Effector CD4-positive, alpha-beta T cell (primary cell): Measurements from ENCODE around the gene ZC3H4.
A peak's percentile ranks its signal among the peaks of the same experiment; 100 is the strongest.
"Not testable (repeated sequence)": the region's sequence is repeated elsewhere in the genome, so short reads cannot be mapped to it uniquely, and the experiment has no call there.

Source experiments
- DNase-seq: peaks from one replicate; pipeline ENCODE4 v3.0.0-alpha.2; 2020

The ZC3H4 gene

DNA sequence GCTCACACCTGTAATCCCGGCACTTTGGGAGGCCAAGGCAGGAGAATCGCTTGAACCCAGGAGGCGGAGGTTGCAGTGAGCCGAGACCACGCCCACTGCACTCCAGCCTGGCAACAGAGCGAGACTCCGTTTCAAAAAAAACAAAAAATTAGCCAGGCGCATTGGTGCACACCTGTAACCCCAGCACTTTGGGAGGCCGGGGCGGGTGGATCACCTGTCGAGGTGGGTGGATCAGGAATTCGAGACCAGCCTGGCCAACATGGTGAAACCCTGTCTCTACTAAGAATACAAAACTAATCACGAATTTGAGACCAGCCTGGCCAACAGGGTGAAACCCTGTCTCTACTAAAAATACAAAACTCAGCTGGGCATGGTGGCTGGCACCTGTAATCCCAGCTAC is 35.2 kb downstream of the ZC3H4 start:
- not testable (repeated sequence) for DNase-seq

DNA sequence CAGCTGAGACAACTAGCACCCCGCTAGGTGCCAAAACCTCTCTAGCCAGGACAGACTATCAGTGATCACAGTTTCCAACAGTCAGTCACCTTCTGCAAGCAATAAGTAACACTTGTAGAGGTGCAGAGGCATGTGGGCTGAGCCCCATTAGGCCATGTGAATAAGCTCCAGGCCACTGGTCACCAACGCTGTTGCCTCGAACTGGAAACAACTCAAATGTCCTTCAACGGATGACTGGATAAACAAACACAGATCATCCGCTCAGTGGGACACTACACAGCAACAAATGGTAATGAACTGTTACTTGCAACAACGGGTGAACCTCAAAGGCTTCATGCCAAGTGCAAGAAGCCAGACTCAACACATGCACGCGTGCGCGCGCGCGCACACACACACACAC is 37.6 kb downstream of the ZC3H4 start:
- no peak for DNase-seq

DNA sequence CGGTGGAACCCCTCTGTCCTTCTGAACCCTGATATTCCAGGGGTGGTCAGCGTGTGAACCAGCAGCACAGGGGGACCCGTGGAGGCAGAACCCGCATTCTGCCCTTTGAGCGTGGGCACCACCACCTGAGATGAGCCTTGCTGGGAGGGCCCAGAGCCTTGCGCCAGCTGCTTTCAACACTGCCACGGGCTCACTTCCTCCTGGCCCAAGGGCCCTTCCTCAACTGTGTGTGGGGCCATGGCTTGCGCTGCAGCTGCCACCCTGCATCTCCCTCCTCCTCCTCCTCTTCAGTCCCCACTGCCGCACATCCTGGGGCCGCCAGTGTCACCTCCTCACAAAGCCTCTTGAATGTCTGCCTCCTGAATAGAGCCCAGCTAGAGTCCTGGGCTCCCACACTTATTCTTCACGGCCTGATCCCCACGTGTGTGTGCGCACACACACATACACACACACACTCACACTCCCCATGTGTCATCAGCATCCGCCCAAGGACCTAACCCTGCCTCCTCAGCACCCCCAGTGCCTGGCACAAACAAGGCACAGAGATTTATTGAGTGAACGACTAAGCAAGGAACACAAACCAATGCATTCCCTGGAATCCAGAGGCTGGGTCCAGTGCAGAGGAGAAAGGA is 38.3 kb downstream of the ZC3H4 start:
- no peak for DNase-seq

DNA sequence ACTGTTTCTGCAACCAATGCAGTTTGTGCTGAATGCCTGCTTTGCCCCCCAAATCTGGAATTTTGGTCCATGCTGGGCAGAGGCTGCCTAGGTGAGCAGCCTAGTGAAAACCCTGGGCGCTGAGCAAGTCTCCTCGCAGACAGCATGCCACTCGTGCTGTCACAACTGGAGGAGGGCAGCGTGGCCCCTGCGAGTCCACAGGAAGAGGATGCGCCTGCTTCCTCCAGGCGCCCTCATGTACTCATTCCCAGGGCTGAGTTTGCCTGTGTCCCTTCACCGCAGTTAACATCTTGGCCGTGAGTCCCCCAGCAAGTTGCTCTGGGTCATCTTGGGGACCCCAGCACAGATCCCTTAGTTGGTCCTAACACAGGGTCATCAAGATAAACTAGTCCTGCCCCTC is 39.0 kb downstream of the ZC3H4 start:
- no peak for DNase-seq

DNA sequence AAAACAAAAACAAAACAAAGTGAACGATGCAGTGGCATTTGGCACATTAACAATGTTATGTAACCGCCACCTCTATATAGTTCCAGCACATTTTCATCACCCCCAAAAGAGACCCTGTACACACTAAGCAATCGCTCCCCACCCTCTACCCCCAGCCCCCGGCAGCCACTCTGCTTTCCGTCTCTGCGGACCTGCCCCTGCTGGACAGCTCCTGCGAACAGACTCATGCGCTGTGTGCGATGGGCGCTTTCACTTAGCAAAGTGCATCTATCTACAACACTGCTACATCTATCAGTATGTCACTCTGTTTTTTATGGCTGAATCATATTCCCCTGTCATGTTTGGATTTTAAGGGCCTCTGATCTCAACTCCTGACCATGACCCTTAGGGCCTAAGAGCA is 40.0 kb downstream of the ZC3H4 start:
- DNase-seq: no peak

DNA sequence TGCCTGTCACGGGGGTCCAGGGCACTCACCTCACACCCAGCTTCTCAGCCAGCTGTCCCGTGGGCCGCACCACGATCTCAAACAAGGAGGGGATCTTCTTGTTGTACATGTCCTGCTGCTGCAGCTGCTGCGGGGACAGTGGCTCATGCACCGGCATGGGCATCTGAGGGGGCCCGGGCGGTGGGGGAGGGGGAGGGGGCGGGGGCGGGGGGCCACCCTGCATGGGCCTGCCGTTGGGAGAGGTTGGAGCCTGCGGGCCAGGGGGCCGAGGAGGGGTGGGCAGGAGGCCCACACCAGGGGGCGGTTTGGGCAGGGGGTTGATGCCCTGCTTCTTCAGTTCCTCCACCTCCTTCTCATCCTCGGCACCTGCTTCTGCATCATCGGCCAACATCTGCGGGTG is 41.3 kb downstream of the ZC3H4 start:
- DNase-seq: no peak

DNA sequence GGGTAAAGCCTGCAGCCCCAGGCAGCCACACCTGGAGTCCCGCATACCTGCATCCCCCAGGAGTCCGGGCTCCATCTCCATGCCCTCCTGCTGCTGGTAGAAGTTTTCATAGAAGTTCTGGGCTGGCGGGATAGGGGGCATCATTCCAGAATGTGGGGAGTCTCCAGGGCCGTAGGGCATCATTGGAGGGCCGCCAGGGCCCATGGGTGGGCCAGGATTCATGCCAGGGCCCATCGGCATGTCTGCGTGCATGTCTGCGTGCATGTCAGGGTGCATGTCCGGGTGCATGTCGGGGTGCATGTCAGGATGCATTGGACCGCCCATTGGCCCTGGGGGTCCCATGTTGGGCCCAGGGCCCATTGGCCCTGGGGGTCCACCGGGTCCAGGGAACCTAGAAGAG is 41.8 kb downstream of the ZC3H4 start:
- no peak for DNase-seq

DNA sequence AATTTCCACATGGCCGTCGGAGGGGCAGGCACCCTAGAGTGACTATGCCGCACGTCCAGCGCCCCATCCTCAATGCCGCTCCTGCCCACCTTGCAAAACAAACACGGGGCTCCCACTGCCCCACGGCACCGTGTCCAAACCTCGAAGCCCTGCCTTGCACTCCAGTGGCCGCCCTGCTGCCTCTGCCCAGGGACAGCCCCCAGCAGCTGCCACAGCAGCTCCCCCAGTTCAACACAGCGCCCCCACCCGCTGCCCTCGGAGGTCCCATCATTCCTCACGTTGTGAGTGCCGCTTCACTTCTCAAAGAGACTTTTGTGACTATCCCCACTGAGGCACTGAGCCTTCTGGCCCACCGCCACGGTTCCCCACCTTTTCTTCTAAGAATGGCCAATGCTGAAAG is 42.8 kb downstream of the ZC3H4 start:
- no peak for DNase-seq

DNA sequence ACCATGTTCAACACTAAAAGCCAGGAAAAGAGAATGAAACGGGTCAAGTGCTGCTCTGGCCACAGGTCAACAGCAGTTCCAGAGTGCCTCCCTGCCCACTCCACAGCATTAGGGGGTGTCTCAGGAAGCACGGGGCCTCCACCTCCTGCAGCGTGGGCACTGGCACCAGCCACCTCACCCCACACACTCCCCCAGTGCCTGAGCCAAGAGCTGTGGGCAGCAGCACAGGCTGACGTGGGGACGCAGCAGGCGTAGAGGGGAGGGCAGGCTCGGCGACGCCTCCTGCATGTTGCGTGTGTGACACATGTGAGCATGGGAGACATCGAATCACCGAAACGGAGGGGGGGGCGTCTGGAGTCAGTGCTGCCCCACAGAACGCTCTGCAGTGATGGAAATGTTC is 43.8 kb downstream of the ZC3H4 start:
- DNase-seq: no peak

DNA sequence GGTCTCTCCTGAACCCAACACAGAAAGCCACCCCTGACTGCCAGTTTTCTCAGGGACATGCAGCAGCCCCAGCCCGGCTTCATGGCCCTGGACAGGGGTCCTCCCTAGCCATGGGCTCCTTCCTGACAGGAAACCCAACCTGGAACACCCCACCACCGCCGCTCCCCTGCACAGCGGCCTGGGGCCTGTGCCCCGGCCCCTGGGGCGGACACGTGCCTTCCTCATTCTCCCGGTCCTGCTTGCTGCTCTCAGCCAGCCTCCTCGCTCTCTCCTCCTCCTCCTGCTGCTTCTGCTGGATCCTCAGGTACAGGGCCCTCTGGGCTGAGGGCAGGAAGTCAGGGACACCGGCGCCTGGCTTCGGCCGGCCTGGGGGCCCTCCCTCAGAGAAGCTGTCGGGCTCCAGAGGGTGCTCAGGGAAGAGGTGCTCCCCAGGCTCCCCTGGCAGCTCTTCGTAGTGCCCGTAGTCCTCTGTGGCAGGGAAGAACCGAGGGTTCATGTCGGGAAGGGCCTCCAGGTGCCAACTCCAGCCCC is 44.6 kb downstream of the ZC3H4 start:
- no peak for DNase-seq

DNA sequence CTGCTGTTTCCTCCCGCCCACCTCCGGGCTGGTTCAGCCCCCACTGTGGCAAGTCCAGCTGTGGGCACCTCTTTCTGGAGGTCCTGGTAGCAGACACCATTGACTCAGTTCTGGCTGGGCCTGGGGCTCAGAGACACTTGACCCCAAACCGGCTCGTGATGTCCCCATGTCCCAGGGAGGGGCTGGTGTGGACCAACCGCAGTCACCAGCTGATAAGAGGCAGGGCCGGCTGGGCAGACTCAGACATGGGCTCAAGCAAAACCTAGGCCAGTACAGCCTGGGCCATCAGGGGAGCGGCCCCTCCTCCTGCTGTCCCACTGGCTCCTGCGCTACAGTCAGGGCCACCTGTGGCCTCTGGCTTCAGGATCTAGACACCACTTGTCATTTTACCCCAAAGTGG is 45.3 kb downstream of the ZC3H4 start:
- DNase-seq: no peak

DNA sequence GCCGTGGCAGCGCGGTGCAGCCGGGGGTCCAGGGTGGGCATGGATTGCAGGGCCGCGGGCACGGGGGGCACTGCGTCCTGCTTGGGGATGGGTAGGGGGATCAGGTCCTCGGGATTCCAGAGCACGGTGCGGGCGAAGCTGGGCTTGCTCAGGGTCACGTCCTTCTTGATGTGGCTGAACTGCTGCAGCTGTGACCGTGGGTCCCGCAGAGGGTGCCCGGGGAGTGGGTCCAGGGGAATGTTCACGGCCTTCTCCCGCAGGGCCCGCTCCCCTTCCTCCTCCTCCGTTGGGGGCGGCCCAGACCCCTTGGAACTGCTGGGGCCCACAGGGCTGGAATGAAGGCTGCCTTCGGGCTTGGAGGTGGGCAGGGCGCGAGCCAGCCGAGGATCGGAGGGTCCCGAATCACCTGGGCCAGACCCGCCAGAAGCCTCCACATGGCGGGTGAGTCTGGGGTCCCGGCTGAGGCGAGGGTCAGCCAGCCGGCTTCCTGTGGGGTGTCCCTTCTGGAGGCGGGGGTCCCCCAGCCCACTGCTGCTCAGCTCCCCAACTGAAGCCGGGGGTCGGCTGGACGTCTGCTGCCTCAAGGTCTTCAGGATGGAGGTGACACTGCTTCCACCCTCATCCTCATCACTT is 46.2 kb downstream of the ZC3H4 start:
- no peak for DNase-seq

DNA sequence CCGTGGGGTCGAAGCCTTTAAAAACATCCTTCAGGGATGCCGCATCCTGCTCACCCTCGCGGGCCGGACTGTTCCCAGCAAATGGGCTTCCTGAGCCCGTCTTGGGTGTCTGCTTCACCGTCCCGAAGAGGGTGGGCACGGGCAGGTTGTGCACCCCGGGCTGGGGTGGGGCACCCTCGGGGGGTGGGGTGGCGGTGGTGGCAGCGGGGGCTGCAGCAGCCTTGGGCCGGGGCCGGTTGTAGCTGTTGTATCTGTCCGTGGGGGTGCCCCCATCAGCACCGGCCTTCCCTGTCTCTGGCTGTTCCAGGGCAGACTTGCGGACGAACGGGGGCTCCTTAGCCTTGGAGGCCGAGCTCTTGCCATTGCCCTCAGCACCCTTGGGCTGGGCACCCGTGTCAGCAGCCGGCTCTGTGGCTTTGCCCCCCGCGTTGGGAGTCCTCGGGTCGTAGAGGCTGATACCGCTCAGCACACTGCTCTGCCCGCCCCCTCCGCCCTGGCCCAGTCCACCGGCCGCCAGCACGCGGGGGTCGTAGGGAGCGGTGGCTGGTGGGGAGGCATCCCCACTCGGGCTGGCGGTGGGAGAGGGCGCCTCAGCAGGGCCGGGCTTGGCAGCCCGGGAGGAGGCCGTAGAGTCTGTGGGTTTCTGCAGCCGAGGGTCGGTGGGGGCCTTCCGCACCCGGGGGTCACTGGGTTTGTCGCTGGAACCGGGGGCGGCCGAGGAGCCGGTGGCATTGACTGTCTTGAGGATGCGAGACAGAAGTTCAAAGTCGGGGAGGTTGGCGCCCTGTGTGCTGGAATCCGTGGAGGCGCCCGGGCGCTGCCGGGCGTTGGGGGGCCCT is 47.0 kb downstream of the ZC3H4 start:
- no peak for DNase-seq

DNA sequence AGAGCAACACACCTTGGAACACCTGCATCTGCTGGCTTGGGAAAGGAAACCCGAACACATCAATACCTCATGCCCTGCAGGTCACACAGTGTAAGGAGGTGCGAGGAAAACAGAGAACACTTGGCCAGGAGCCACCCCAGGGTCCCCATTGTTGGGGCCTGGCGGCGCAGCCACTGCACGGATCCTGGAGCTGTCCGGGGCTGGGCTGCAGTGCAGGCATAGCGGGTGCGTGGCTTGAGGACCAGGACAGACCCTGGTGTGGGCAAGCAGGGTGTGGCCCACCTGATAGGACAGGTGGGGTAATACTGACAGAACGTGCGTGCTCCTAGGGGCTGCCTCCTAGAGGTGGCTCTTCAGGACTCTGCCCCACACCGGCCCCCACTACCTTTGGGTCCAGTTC is 48.3 kb downstream of the ZC3H4 start:
- no peak for DNase-seq

DNA sequence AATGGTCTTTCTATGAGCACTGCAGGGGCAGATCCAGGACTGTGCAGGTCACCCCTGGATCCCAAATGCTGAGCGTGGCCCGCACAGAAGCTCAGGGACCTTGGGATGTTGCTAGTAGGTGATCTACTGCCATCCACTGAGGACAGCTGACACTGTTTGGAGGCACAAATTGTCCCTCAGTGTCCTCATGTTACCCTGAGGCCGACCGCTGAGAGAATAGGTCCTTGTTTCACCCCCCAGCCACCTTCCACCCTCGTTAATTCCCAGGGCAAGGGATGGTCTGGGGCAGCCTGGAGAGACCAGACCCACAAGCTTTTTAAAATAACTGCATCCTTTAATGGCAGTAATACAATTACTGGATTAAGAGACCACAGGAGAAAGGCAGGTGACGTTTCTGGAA is 49.7 kb downstream of the ZC3H4 start:
- DNase-seq: no peak

DNA sequence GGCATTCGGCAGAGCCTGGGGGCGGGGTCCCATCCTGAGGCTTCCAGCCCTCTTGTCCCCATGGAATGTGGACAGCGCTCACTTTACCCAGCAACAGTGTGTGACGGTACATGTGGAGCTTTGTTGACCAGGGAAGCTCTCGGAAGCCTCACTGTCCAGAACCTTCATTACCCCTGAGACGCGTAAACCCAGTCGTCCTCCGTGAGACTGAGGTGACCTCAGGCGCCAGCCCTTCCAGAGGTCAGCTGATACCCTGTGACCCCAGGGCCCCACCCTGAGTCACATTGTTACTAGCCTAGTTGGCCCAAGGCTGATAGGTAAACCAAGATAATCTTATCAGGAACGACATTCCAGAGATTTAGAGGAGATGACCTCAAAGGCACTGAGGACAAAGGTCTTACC is 55.0 kb downstream of the ZC3H4 start:
- DNase-seq: no peak

DNA sequence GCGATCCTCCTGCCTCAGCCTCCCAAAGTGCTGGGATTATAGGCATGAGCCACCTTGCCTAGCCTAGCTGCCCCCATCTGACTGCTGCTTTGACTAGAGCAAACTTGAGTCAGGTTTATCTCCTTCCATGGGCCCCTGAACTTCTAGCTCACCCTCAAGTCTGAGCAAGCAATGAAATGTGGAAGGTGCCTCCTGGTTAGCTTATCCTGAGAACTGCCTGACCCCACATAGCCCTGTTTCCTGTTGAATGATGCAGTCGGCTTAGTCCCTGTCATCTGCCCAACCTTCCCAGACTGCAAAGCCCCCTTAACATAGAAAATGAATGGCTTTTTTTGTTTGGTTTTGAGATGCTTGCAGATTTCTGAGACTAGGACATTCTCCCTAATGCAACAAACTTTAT is 56.2 kb downstream of the ZC3H4 start:
- no peak for DNase-seq

DNA sequence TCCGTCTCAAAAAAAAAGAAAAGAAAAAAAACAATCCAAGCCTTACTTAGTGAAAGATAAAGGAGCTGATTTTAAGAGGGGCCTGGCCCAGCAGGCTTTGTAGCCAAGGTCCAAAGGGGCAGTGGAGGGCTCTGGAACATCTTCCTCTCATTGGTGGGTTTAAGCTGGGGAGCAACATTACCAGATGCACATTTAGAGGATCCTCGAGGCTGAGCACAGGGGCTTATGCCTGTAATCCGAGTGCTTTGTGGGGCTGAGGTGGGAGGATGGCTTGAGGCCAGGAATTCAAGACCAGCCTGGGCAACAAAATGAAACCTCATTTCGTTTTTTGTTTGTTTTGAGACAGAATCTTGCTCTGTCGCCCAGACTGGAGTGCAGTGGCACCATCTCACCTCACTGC is 57.2 kb downstream of the ZC3H4 start:
- DNase-seq: no peak

DNA sequence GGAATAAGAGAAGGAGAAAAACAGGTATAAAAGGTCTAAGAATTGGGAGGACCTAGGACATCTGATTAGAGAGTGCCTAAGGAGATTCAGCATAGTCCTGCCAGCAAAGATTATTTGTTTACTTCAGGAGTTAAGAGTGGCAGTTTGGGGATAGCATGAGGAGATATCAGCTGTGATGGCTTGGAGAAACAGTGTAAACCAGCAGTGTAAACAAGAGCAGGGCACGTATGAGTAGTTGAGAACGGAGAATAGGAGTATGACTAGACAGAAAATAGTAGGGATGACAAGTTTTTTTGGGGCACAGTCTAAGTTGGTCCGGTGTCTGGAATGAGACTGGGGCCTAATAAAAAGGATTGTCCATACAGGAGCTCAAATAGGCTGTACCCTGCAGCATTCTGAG is 63.0 kb downstream of the ZC3H4 start:
- DNase-seq: not testable (repeated sequence)

DNA sequence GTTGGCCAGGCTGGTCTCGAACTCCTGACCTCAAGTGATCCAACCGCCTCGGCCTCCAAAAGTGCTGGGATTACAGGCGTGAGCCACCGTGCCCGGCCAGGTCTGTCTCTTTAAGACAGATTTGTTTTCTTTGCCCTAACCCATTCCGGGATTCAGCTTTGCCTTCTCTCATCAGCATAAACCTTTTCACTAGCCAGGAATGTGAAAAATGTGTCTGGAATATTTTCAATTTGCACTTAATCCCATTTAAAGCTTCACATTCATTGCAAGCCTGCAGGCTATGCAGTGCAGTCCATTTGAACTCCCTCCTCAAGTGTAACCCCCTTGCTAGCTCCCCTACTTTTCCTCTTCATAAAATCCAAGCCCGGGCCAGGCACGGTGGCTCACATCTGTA is 64.3 kb downstream of the ZC3H4 start:
- DNase-seq: no peak

DNA sequence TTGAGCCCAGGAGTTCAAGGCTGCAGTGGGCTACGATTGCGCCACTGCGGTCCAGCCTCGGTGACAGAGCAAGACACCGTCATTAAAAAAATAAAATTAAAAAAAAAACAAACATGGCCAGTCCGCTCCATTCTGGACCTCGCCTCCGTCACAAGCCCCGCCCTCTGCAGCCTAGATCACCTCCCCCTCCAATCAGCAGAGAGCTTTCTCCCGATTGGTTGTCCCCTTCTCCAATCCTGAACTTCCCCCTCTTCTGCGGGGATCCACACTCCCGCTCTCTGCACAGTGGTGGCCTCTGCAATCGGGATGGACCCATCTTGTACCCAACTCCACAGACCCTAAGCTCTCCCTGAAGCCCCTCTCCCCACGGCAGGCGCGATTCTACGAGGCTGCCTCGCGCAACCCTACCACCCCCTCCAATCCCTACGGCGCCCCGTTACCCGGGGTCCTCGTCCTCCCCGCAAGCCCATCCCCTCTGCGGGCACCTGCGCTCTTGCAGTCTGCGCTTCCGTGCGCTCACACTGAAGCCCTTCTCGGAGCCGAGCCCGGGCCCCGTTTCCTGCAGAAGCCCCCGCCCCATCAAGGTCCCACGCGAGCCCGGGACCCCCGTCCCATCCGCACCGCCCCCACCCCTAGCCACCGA is 65.7 kb downstream of the ZC3H4 start:
- DNase-seq: peak; percentile 51

DNA sequence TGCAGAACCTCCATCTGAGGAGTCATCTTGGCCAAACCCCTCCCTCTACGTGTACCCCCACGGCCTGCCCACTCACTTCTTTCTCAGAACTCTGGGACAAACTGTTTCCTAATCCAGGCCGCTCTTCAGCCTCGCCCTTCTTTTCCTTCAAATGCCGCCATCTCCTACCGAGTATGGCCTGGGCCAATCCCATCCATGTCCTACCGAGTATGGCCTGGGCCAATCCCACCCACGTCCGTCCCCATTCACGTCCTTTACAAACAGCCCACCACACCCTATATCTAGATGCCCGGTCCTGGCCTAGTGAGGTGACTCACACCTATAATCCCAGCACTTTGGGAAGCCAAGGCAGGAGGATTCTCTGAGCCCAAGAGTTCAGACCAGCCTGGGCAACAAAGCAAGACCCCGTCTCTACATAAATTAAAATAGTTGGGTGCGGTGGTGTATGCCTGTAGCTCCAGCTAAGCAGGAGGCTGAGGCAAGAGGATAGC is 66.3 kb downstream of the ZC3H4 start:
- no peak for DNase-seq

DNA sequence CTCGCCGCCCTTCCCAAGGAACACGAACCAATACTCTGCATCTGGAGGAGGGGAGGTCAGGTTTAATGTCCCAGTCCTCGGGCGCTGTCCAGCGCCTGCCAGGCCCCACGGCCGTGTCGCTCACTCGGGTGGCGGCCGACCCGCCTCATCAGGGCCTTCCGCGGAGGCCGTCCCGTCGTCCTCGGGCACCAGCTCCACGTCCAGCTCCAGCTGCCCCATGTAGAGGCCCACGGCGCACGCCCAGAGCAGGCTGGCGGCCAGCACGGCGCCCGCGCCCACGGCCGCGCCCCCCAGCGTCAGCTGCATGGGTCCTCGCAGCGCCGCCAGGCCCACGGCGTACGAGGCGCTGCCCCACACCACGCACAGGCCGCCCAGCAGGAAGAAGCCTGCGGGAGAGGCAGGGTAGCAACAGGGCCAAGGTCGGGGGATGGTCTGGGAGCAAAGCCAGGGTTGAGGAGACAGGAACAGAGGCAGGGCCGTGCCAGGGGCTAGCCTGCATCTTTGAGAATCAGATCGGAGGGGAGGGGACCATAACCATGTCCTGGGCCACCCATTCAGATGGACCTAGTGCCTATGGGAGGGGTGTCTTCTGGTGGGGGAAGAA is 67.6 kb downstream of the ZC3H4 start:
- DNase-seq: no peak
